Activated CD4-positive, alpha-beta memory T cell treated with anti-CD3 and anti-CD28 coated beads, Interleukin-2, amount 10 ng/mL, durations not matched to agents 7 days and 5 days (primary cell): Measurements from ENCODE around the gene RAPGEF3. TPM values are rescaled to one million over a fixed set of nuclear protein-coding genes. Genes with fewer than 3 reads are reported as not detected.

Experiments used
- CTCF ChIA-PET: fragments of 350-600 bp; sonication (Branson Sonifier 250); formaldehyde crosslinking; loops from one replicate; lab custom pipeline; 2021; ENCODE audit warnings: antibody characterized with exemption, inconsistent platforms; lab: Charles Lee
- POLR2A ChIA-PET: fragments of 350-600 bp; sonication (Branson Sonifier 250); formaldehyde crosslinking; loops from one replicate; lab custom pipeline; 2021; ENCODE audit warnings: antibody characterized with exemption; lab: Charles Lee
- DNase-seq: peaks from one replicate; pipeline ENCODE4 v3.0.0-alpha.2; 2020
- H3K27ac Mint-ChIP-seq: one replicate; pipeline ENCODE4 v1.8.0; 2021; ENCODE audit warnings: mild to moderate bottlenecking, mixed read lengths
- H3K27me3 Mint-ChIP-seq: one replicate; pipeline ENCODE4 v1.8.0; 2021; ENCODE audit warnings: mixed read lengths
- H3K36me3 Mint-ChIP-seq: one replicate; pipeline ENCODE4 v1.8.0; 2021; ENCODE audit warnings: low read depth, mixed read lengths
- H3K4me1 Mint-ChIP-seq: one replicate; pipeline ENCODE4 v1.8.0; 2021; ENCODE audit warnings: mixed read lengths
- H3K4me3 Mint-ChIP-seq: one replicate; pipeline ENCODE4 v1.8.0; 2021; ENCODE audit warnings: mild to moderate bottlenecking, mixed read lengths
- H3K9me3 Mint-ChIP-seq: one replicate; pipeline ENCODE4 v1.8.0; 2021; ENCODE audit warnings: mixed read lengths
- total RNA-seq, 2 experiments: library from RNA; stranded (reverse); gene quantifications; one replicate each; pipeline ENCODE4 v1.2.3, GENCODE V29; 2021

RAPGEF3 gene
- total RNA-seq, 2 experiments from 2014 or later = 1.4 to 1.6 TPM

DNA sequence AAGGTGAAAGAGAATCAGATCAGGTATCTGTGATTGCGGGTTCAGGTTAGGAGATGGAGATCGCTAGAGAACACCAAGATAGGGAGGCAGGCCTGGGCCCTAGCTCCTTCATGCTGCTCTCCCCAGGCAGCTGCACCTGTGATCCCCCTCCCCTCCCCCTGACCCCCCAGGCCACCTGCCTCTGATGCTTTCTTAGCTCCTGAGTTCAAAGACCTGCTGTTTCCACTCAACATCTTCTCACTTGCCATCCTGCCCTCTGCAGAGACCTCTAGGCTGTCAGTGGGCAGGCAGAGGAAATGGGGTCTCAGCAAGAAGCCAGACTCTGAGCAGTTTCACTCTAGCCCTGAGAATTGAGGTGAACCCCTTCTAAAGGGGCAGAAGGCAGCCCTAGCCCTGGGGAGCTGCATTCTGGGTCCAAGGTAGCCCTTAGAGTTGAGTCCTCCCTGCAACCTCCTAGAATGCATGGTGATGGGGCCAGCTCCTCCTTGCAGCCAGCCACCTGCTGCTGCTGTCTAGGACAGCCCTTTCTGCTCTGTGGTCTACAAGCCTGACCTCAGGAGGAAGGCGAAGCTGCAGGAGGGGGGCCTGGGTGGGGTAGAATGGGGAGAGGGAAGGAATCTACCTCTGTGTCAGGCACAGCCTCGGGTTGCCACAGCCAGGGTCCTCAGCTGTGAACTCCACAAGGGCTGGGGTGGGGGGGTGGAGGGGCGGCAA is 8.0 kb upstream of the RAPGEF3 start:
- no peak for DNase-seq
- H3K4me3 Mint-ChIP-seq = no peak overlapping the region
- CTCF ChIA-PET = interaction anchor here (0.6 to 18.5 kb wide), 24 partner anchors 10 to 432 kb away, joined by 3 to 431 read pairs (median 4); partner anchors contain the start of genes ENDOU and RAPGEF3
- H3K36me3 Mint-ChIP-seq = no peaks in the 10 kb centered on the region
- POLR2A ChIA-PET = interaction anchor here (0.9 to 2.3 kb wide), 12 partner anchors 9 to 105 kb away, joined by 3 to 9 read pairs (median 4); partner anchors contain the start of gene RPAP3
- H3K9me3 Mint-ChIP-seq = no peaks in the 10 kb centered on the region
- H3K27ac Mint-ChIP-seq = no peak overlapping the region
- peaks cover 8% of the 10 kb centered on the region for H3K27me3 Mint-ChIP-seq
- H3K4me1 Mint-ChIP-seq = peaks cover 3% of the 10 kb centered on the region

DNA sequence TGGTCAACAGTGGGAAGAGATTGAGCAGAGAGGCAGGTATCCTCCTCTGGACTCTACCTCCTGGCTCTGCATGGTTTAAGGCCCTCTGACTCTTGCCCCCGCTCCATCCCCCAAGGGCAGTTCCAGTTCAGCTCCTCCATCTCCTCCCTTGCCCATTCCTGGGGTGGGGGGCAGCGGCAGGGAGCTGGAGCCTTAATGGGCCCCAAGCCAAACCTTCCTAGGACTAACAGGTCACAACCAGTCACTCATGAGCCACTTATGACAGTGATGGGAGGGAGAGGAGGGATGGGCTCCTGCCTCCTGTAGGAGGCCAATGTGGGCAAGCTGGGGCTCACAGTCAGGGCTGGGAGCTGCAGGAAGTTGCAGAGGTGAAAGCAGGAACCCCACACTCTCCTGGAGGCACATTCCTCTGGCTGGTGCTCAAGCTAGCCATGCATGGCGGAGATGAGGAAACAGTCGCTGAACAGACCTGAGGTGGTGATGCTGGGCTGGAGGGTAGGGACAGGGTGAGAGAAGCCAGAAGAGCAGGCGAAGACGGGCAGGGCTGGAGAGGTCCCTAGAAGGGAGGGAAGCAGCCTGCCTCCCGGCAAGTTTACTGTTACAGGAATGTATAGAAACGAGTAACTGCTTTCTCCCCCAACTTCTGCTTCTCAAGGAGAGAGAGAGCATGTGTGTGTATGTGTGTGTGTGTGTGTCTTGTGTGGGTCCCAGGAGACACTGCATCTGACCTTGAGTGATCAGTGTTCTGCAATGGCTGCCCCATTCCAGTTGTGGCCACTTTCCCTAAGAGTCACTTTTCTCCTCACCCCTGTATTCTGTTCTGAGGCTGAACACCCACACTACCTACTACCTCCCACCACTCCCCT is 5.0 kb upstream of the RAPGEF3 start:
- DNase-seq = no peak
- Mint-ChIP-seq H3K27me3 (peaks cover 8% of the 10 kb centered on the region), H3K27ac (no peak overlapping the region), H3K4me3 (no peak overlapping the region), H3K36me3 (no peaks in the 10 kb centered on the region), H3K4me1 (peaks cover 13% of the 10 kb centered on the region), H3K9me3 (no peaks in the 10 kb centered on the region)
- ChIA-PET POLR2A (interaction anchor here (1.0 to 1.1 kb wide), 2 partner anchors 12 to 69 kb away, joined by 3 read pairs; no protein-coding TSS in a partner anchor), CTCF (interaction anchor here (0.6 to 12.9 kb wide), 4 partner anchors 13 to 75 kb away, joined by 3 to 188 read pairs (median 6); no protein-coding TSS in a partner anchor)

DNA sequence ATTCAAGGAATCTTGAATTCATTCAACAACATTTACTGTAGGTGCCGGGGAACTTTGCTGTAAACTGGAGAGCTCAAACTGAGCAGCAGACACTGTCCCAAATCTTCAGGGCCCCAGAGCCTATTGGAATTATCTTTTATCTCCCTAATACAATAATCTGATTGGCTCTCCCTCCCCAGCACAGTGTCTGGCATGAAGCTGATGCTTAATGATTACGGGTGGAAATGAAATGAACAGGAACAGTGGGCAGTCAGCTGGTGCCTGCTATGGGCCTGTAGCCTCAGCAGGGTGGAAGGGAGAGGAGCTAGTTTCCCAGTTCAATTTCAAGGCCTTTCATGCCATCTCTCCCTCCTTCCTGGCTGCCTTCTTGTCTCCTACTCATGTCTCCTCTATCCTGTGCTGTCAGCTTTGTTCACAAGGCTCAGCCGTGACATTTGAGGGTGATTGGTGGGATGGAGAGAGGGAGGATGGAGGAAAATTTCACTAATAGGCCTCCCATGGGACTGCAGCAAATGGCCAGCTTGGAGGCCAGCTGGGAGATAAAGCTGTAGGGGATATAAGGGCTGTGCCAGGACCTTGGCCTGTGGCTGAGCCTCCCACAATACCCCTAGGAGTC is 4.3 kb upstream of the RAPGEF3 start:
- Mint-ChIP-seq H3K36me3 (no peaks in the 10 kb centered on the region), H3K9me3 (no peaks in the 10 kb centered on the region), H3K27ac (no peak overlapping the region), H3K27me3 (peaks cover 8% of the 10 kb centered on the region), H3K4me1 (peaks cover 18% of the 10 kb centered on the region), H3K4me3 (no peak overlapping the region)
- ChIA-PET CTCF (interaction anchor here (1.2 to 12.9 kb wide), 3 partner anchors 14 to 20 kb away, joined by 3 to 188 read pairs (median 8); no protein-coding TSS in a partner anchor), POLR2A (interaction anchor here (1.0 to 1.1 kb wide), 2 partner anchors 13 to 70 kb away, joined by 3 read pairs; no protein-coding TSS in a partner anchor)
- DNase-seq = no peak

DNA sequence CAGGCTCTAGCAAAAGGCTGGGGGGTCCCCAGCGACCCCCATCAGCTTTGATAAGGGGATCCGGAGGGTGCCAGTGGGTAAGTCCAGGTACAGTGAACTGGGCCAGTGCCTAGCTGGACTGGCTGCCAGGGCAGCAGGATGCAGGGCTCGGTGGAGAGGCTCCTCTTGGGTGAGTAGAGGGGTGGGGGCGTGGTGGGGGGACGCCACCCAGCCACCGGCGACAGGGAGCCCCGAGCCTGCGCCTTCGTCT is 171 bp downstream of the RAPGEF3 start:
- no peaks in the 10 kb centered on the region for H3K36me3 Mint-ChIP-seq
- no peak for DNase-seq
- POLR2A ChIA-PET = interaction anchor here (0.9 to 2.4 kb wide), 5 partner anchors 15 to 75 kb away, joined by 3 to 8 read pairs (median 6); partner anchors contain the start of gene SLC48A1
- peaks cover 53% of the 10 kb centered on the region for H3K4me1 Mint-ChIP-seq
- H3K27me3 Mint-ChIP-seq = peaks cover 2% of the 10 kb centered on the region
- H3K9me3 Mint-ChIP-seq = no peaks in the 10 kb centered on the region
- peak overlapping the region; percentile 33 for H3K4me3 Mint-ChIP-seq
- no peak overlapping the region for H3K27ac Mint-ChIP-seq
- CTCF ChIA-PET = interaction anchor here (0.5 to 12.9 kb wide), 10 partner anchors 8 to 425 kb away, joined by 3 to 188 read pairs (median 3); partner anchors contain the start of gene CCDC184

DNA sequence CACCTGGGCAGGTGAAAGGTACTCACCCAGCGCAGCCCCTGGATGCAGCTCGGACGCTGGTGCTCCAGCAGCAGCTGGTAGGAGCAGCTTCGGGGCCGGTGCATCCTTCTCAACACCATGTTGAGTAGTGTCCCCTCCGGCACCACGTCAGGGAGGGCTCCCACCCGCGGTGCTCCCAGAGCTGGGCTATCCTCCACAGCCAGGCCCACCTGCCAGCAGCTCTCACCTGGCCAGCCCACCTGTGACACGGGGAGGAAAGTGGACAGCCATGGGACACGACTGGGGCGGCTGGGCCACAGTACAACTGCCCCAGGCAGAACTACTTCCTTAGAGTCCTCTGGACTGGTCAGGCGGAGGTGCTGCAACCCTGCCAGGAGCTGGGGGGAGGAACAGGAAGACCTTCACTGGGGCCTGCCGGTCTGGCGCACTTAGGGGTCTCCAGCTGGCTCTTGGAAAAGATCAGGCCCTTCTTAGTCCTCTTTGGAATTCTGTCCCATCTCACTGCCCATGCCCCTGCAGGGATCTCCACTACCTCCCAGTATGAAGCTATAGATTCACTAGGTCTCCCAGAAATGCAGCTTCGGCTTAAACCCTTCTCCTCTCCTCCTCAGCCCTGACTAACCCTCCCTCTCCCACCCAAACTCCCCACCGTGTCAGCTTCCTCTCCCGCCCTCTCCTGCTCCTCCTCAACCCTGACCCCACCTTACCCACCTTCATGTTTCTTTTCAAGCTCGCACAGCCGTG is 668 bp downstream of the RAPGEF3 start:
- CTCF ChIA-PET = interaction anchor here (0.5 to 12.9 kb wide), 12 partner anchors 9 to 425 kb away, joined by 3 to 188 read pairs (median 4); partner anchors contain the start of gene CCDC184
- H3K4me3 Mint-ChIP-seq = peak overlapping the region; percentile 33

DNA sequence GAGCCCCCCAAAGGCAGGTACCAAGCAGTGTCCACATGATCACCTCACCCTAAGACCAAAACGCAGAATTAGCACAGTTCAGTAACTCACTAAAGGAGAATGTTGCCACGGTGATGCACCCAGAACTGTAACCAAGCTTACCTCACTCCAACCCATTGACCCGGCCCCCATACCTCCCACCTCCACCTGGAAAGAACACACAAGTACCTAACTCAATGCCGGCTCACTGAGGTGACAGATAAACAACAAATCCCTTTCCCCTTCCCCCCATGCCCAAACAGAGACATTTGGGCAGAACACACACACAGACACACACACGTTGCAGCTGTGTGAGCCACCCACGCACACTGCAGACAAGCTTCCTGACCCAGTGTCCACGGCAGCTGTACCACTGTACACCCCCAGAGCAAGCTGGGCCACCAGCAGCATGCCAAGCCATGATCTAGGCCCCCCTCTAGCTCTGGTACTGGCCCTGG is 1.3 kb downstream of the RAPGEF3 start:
- ChIA-PET POLR2A (interaction anchor here (0.8 to 2.4 kb wide), 6 partner anchors 9 to 76 kb away, joined by 3 to 8 read pairs (median 6); partner anchors contain the start of gene SLC48A1), CTCF (interaction anchor here (1.0 to 12.9 kb wide), 7 partner anchors 9 to 426 kb away, joined by 3 to 188 read pairs (median 5); partner anchors contain the start of gene CCDC184)
- DNase-seq = no peak
- no peaks in the 10 kb centered on the region for H3K36me3 Mint-ChIP-seq
- H3K4me1 Mint-ChIP-seq = peaks cover 53% of the 10 kb centered on the region
- peaks cover 2% of the 10 kb centered on the region for H3K27me3 Mint-ChIP-seq
- H3K4me3 Mint-ChIP-seq = no peak overlapping the region
- H3K9me3 Mint-ChIP-seq = no peaks in the 10 kb centered on the region
- H3K27ac Mint-ChIP-seq = no peak overlapping the region

More for the DNA sequence above, 668 bp downstream of the RAPGEF3 start:
- no peak for DNase-seq
- H3K36me3 Mint-ChIP-seq = no peaks in the 10 kb centered on the region
- H3K4me1 Mint-ChIP-seq = peaks cover 53% of the 10 kb centered on the region
- H3K27ac Mint-ChIP-seq = no peak overlapping the region
- H3K9me3 Mint-ChIP-seq = no peaks in the 10 kb centered on the region
- POLR2A ChIA-PET = interaction anchor here (0.8 to 2.4 kb wide), 6 partner anchors 8 to 76 kb away, joined by 3 to 8 read pairs (median 6); partner anchors contain the start of gene SLC48A1
- peaks cover 2% of the 10 kb centered on the region for H3K27me3 Mint-ChIP-seq

DNA sequence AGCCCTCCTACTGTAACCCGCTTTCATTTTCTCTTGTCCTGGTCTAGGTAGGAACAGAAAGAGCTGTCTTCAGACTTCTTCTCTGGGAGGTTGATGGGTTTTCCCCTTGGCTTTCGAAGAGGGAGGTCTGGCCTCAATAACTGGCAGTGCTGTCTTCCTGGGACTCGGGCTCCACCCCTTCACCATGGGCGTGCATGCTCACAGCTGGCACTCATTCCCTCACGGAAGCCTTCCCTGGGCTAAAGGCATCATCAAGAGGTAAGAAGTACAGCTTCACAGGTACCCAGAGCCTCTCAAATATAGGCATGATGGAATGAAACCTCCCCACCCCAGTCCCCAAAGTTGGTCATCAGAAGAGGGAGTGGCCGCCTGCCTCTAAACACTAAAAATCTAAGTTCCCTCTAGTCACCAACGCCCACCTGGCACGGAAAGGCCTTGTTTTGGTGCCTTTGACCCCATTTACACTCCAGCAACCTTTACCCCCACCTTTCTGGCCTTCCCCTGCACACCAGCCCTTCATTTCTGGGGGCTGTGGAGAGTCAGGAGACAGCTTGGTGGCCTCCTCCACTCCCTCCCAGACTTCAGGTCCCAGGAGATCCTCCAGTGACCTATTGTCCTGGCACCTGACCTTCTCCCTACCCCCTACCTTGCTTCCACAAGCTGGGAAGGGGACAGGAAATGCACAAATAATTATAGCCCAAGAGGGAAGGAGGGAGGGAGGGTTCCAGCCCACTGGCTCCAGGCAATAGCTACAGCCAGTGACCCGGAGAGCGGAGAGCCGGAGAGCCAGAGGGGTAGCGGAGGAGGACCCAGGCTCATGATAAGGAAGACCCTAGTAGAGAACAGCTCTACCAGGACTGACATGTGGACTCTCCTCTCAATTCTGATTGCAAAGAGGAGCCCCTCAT is 2.8 kb downstream of the RAPGEF3 start:
- H3K4me3 Mint-ChIP-seq = peak overlapping the region; percentile 1
- ChIA-PET POLR2A (interaction anchor here (0.6 to 1.5 kb wide), 8 partner anchors 9 to 85 kb away, joined by 3 to 5 read pairs (median 4); no protein-coding TSS in a partner anchor), CTCF (interaction anchor here (1.1 to 12.9 kb wide), 13 partner anchors 11 to 84 kb away, joined by 3 to 188 read pairs (median 7); partner anchors contain the start of genes ENDOU and SLC48A1)
- H3K9me3 Mint-ChIP-seq = no peaks in the 10 kb centered on the region
- H3K27ac Mint-ChIP-seq = peak overlapping the region; percentile 51
- H3K36me3 Mint-ChIP-seq = no peaks in the 10 kb centered on the region
- H3K4me1 Mint-ChIP-seq = peaks cover 51% of the 10 kb centered on the region
- peaks cover 2% of the 10 kb centered on the region for H3K27me3 Mint-ChIP-seq
- no peak for DNase-seq

DNA sequence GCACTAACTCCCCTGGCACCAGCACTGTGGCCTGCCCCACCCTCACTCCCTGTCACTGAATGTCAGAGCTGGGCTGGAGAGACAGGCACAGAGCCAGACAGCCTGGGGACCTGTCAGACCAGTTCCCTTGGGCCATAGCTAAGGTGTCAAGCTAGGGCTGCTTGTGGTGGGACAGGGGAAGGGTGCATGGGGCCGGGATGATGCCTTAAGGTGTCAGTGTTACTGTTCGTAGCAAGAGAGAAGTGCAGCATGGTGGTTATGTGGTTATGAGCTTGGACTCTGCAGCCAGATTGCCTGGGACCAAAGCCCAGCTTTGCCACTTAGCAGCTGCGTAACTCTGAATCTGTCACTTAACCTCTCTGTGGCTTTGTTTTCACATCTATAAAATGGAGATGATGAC is 3.8 kb downstream of the RAPGEF3 start:
- Mint-ChIP-seq H3K4me3 (peak overlapping the region; percentile 1), H3K9me3 (no peaks in the 10 kb centered on the region), H3K27ac (no peak overlapping the region), H3K4me1 (peaks cover 51% of the 10 kb centered on the region), H3K27me3 (peaks cover 4% of the 10 kb centered on the region), H3K36me3 (no peaks in the 10 kb centered on the region)
- POLR2A ChIA-PET = interaction anchor here (0.9 to 1.5 kb wide), 4 partner anchors 8 to 64 kb away, joined by 3 to 5 read pairs (median 4); no protein-coding TSS in a partner anchor
- no peak for DNase-seq
- CTCF ChIA-PET = interaction anchor here (1.1 to 12.9 kb wide), 14 partner anchors 12 to 85 kb away, joined by 3 to 188 read pairs (median 6); partner anchors contain the start of genes ENDOU and SLC48A1

DNA sequence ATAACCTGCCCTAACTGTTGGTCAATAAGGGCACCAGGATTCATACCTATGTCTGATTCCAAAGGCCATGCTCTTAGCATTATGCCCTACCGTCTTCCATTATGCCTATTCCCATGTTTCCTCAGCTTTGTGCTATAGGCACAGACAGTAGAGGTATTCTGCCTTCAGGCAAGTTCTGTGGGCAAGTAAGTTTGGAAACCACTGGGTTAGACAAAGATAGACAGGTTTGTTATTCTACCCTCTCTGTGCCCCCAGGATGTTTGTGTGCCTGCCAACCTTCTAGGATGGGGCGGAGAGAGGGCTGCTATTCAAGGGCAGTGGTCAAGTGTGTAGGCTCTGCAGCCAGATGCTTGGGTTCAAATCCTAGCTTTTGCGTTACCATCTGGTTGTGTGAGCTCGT is 4.6 kb downstream of the RAPGEF3 start:
- Mint-ChIP-seq H3K27me3 (peaks cover 5% of the 10 kb centered on the region), H3K36me3 (no peaks in the 10 kb centered on the region), H3K4me1 (peaks cover 44% of the 10 kb centered on the region), H3K27ac (no peak overlapping the region), H3K9me3 (no peaks in the 10 kb centered on the region), H3K4me3 (no peak overlapping the region)
- POLR2A ChIA-PET = no interaction called here
- CTCF ChIA-PET = interaction anchor here (1.3 to 12.9 kb wide), 9 partner anchors 12 to 86 kb away, joined by 3 to 188 read pairs (median 10); partner anchors contain the start of gene SLC48A1
- DNase-seq = no peak
